Breast epithelium (tissue), 4 donors: ENCODE results near the gene MAML3. TPM values are rescaled to one million over a fixed set of nuclear protein-coding genes. Genes with fewer than 3 reads are reported as not detected.

ENCODE experiments used
- DNase-seq, 2 donors: peaks; one replicate each; pipeline ENCODE4 v3.0.0-alpha.2; 2019; ENCODE audit warnings: low spot score in 2 of 2
- H3K27ac ChIP-seq, 2 donors: fragments of 200-600 bp; sonication (generic) in 1 of 2; one replicate each; pipeline ENCODE4 v1.5.1; 2016 to 2019; ENCODE audit warnings: mild to moderate bottlenecking in 1 of 2
- H3K27me3 ChIP-seq, 2 donors: fragments of 200-600 bp; sonication (generic) in 1 of 2; one replicate each; pipeline versions ENCODE4 v1.5.1 to v1.6.0; 2017 to 2019; ENCODE audit warnings: control low read depth in 1 of 2, mild to moderate bottlenecking in 1 of 2
- H3K36me3 ChIP-seq: fragments of 200-600 bp; one replicate; pipeline ENCODE4 v1.5.1; 2019
- H3K4me1 ChIP-seq, 2 donors: fragments of 200-600 bp; sonication (generic); one replicate each; pipeline ENCODE4 v1.5.1; 2016 to 2019; ENCODE audit warnings: control low read depth in 1 of 2
- H3K4me3 ChIP-seq, 3 donors: fragments of 200-600 bp; sonication (generic); 1 replicate in 2 of 3; 2 replicates in 1 of 3; pipeline ENCODE4 v1.5.1; 2016 to 2019; ENCODE audit warnings: mild to moderate bottlenecking in 3 of 3, moderate library complexity in 2 of 3
- H3K9me3 ChIP-seq, 2 donors: fragments of 200-600 bp; sonication (generic) in 1 of 2; one replicate each; pipeline ENCODE4 v1.5.1; 2016 to 2019; ENCODE audit warnings: control low read depth in 1 of 2
- POLR2A ChIP-seq: fragments of 450-650 bp; IDR thresholded peaks from one replicate; pipeline ENCODE4 v1.6.1; 2016; ENCODE audit warnings: antibody characterized with exemption, mild to moderate bottlenecking, moderate library complexity
- POLR2AphosphoS5 ChIP-seq, 3 donors: sonication (generic); formaldehyde crosslinking; IDR thresholded peaks; one replicate each; pipeline ENCODE4 v1.6.1; 2017; ENCODE audit warnings: antibody characterized with exemption in 3 of 3
- intact Hi-C: fragments of 100-400 bp; cut with DNase I; formaldehyde crosslinking; loops from one replicate; pipeline ENCODE4 v1.15.1; 2023; ENCODE audit warnings: low total_unique reads
- total RNA-seq, 3 donors: library from RNA; depleted of rRNA; stranded (reverse); fragments of >200 nt; gene quantifications; one replicate each; pipeline ENCODE4 v1.1.0, GENCODE V29; 2016
- TF ChIP-seq, protein P1 (sequence below), 3 donors: fragments of 450-650 bp; IDR thresholded peaks; one replicate each; pipeline ENCODE4 v1.5.1; 2016 to 2017; ENCODE audit warnings: antibody characterized with exemption in 3 of 3, mild to moderate bottlenecking in 3 of 3, moderate library complexity in 3 of 3

The MAML3 gene
- total RNA-seq, 3 donors from 2014 or later, result 5.0 to 16.8 (median 11.1) TPM

GRCh38 chr4:139738846-139739613, 415.0 kb downstream of the MAML3 start:
- no peaks in the 10 kb centered on the region for H3K27me3 ChIP-seq
- H3K36me3 ChIP-seq, result no peaks in the 10 kb centered on the region
- DNase-seq, result no peak
- TF ChIP-seq POLR2A (no peak), POLR2AphosphoS5 (IDR thresholded peaks at IDR 0.05) (no peak)
- TF ChIP-seq, protein P1, sequence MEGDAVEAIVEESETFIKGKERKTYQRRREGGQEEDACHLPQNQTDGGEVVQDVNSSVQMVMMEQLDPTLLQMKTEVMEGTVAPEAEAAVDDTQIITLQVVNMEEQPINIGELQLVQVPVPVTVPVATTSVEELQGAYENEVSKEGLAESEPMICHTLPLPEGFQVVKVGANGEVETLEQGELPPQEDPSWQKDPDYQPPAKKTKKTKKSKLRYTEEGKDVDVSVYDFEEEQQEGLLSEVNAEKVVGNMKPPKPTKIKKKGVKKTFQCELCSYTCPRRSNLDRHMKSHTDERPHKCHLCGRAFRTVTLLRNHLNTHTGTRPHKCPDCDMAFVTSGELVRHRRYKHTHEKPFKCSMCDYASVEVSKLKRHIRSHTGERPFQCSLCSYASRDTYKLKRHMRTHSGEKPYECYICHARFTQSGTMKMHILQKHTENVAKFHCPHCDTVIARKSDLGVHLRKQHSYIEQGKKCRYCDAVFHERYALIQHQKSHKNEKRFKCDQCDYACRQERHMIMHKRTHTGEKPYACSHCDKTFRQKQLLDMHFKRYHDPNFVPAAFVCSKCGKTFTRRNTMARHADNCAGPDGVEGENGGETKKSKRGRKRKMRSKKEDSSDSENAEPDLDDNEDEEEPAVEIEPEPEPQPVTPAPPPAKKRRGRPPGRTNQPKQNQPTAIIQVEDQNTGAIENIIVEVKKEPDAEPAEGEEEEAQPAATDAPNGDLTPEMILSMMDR (IDR thresholded peaks at IDR 0.05), result no peak
- intact Hi-C loops, result loop anchor here (5.0 to 10.0 kb wide), 2 partner anchors 413 to 516 kb away; partner anchors contain the start of gene MAML3
- H3K27ac ChIP-seq, result peak overlapping the region in 1 of 2 donors; percentile 69
- H3K4me1 ChIP-seq, result peaks cover 6 to 7% of the 10 kb centered on the region in 2 donors
- H3K9me3 ChIP-seq, result no peaks in the 10 kb centered on the region
- H3K4me3 ChIP-seq, result no peak overlapping the region

DNA sequence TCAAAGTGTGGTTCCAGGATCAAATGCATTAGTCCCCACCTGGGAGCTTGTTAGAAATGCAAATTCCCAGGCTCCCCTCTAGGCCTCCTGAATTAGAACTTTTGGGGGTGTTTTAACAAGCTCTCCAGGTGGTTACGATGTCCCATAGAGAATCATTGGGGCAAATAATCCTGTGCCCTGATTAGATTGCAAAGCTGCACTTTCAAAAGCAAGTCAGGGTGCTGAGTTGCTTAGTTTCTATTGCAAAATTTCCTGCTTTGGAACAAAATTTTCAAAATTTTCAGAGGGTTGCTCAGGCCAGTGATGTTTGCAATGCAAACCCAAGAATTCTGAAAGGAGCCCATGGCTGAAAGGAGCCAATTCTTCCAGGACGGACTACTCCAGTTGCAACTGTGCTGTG, 417.3 kb downstream of the MAML3 start:
- Histone ChIP-seq H3K27me3 (no peaks in the 10 kb centered on the region), H3K4me3 (no peak overlapping the region), H3K36me3 (no peaks in the 10 kb centered on the region), H3K4me1 (peaks cover 6 to 7% of the 10 kb centered on the region in 2 donors), H3K9me3 (no peaks in the 10 kb centered on the region), H3K27ac (peak overlapping the region; percentile 58 to 88)
- no peak for DNase-seq
- TF ChIP-seq, protein P1 (IDR thresholded peaks at IDR 0.05), result no peak
- TF ChIP-seq POLR2A (no peak), POLR2AphosphoS5 (IDR thresholded peaks at IDR 0.05) (no peak)
- intact Hi-C loops, result loop anchor here (5.0 to 10.0 kb wide), 2 partner anchors 416 to 518 kb away; partner anchors contain the start of gene MAML3

DNA sequence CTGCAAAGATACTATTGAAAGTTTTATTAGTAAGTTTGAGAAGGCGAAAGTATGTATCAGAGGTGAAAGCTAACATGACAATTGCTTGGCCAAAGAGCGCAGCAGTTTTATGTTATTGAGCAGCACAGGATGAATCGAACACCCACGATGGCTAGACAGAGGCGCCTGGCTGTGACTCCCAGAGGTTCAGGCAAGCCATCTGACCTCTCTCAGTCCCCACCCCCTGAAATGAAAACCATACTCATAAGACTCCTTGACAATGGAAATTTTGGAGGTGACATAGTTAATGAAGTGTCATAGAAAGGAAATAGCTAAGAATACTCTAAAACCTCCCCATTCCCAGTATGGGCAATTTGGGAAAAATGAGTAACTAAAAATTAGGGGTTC, 417.7 kb downstream of the MAML3 start:
- intact Hi-C loops, result loop anchor here (5.0 to 10.0 kb wide), 2 partner anchors 416 to 519 kb away; partner anchors contain the start of gene MAML3
- TF ChIP-seq POLR2A (no peak), POLR2AphosphoS5 (IDR thresholded peaks at IDR 0.05) (no peak)
- TF ChIP-seq, protein P1 (IDR thresholded peaks at IDR 0.05), result no peak
- H3K9me3 ChIP-seq, result no peaks in the 10 kb centered on the region
- H3K4me3 ChIP-seq, result peak overlapping the region in 1 of 3 donors; percentile 75
- peak overlapping the region; percentile 58 to 88 for H3K27ac ChIP-seq
- H3K36me3 ChIP-seq, result no peaks in the 10 kb centered on the region
- DNase-seq, result no peak
- H3K4me1 ChIP-seq, result peaks cover 6 to 7% of the 10 kb centered on the region in 2 donors
- no peaks in the 10 kb centered on the region for H3K27me3 ChIP-seq

DNA sequence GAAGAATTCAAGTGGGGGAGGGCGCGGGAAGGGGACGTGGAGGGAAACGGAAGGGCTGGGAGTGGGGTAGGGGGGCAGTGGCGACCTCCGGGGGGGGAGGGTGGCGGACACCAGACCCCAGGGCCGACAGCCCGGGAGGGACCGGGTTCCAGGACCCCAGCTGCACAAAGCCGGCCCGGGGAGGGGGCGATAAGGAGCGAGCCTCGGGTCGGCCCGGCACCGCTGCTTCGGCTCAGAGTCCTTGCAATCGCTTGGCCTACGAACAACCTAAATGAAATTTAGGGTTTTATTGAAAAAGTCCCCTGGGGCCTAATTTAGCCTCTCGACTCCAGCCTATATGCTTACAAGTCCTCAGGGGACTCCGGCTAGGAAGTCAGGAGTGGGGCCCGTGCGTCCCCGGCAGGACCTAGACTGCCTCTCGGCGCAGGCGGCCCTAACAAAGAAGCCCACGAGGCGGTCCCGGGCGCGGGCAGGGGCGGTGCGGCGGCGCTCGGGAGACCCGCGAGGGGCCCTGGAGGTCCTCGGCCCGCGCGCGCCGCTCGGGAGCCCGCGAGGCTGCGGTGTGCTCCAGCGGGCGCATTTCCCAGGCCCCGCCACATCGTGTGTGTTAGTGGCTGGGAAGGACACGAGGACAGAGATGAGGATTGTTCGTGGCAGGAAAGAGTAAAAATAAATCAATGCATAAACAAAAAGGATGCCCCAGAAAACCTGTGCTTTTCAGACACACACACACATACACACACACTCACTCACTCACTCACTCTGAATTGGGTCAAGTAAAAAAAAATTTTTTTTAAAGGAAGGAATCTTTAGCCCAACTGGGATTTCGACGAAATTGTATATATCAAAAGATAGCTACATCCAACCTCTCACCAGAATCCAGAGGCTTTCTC, 418.4 kb downstream of the MAML3 start:
- H3K4me3 ChIP-seq, result peak overlapping the region; percentile 45 to 75 (median 58)
- H3K36me3 ChIP-seq, result no peaks in the 10 kb centered on the region
- TF ChIP-seq POLR2AphosphoS5 (IDR thresholded peaks at IDR 0.05) (no peak), POLR2A (no peak)
- TF ChIP-seq, protein P1 (IDR thresholded peaks at IDR 0.05), result no peak
- DNase-seq, result no peak
- intact Hi-C loops, result loop anchor here (5.0 to 10.0 kb wide), 2 partner anchors 417 to 519 kb away; partner anchors contain the start of gene MAML3
- peak overlapping the region; percentile 88 to 95 for H3K27ac ChIP-seq
- peaks cover under 1 to 2% of the 10 kb centered on the region in 2 donors for H3K4me1 ChIP-seq
- H3K27me3 ChIP-seq, result no peaks in the 10 kb centered on the region
- H3K9me3 ChIP-seq, result no peaks in the 10 kb centered on the region
